ENCODE results near the gene FRZB.

- TF ChIP-seq EZH2 (IDR thresholded peaks at IDR 0.05), result no peak
- no peak; the same call in 1 of the 2 replicates for TF ChIP-seq POLR2AphosphoS5 (IDR thresholded peaks at IDR 0.05; ENCODE audit: borderline replicate concordance, low read depth, low read length)
- no peak for TF ChIP-seq FOXP2 (optimal IDR thresholded peaks at IDR 0.05; ENCODE audit: control extremely low read depth, extremely low read length, insufficient read depth)
Measured at GRCh38 chr2:182826064-182826463, 40.4 kb downstream of the FRZB start.

Measured in SK-N-MC (cell line).